Neural progenitor cell (in vitro differentiated cells): Measurements from ENCODE around the gene GNAS. TPM values are rescaled to one million over a fixed set of nuclear protein-coding genes. Genes with fewer than 3 reads are reported as not detected.

Experiments
- DNase-seq: peaks from one replicate; pipeline ENCODE4 v3.0.0-alpha.2; 2016; ENCODE audit warnings: low spot score
- H2AFZ ChIP-seq: fragments of 200-600 bp; sonication (generic); replicated peaks from 2 replicates; pipeline ENCODE4 v1.6.1; 2016; ENCODE audit warnings: antibody characterized with exemption
- H3F3A ChIP-seq: fragments of 200-600 bp; sonication (generic); 2 replicates; pipeline ENCODE4 v1.6.1; 2016; ENCODE audit warnings: antibody characterized with exemption, low read depth
- H3K27ac ChIP-seq: fragments of 200-600 bp; sonication (generic); 2 replicates; pipeline ENCODE4 v1.5.1; 2016; ENCODE audit warnings: mild to moderate bottlenecking
- H3K27me3 ChIP-seq: fragments of 200-600 bp; sonication (generic); 2 replicates; pipeline ENCODE4 v1.6.1; 2016; ENCODE audit warnings: mild to moderate bottlenecking, moderate library complexity
- H3K36me3 ChIP-seq: fragments of 200-600 bp; sonication (generic); 2 replicates; pipeline ENCODE4 v1.5.1; 2016
- H3K4me1 ChIP-seq: fragments of 200-600 bp; sonication (generic); 2 replicates; pipeline ENCODE4 v1.6.1; 2016; ENCODE audit warnings: mixed run types
- H3K4me2 ChIP-seq: fragments of 200-600 bp; sonication (generic); 2 replicates; pipeline ENCODE4 v1.6.1; 2016
- H3K4me3 ChIP-seq: fragments of 200-600 bp; sonication (generic); 2 replicates; pipeline ENCODE4 v1.5.1; 2016
- H3K79me2 ChIP-seq: fragments of 200-600 bp; sonication (generic); 2 replicates; pipeline ENCODE4 v1.6.1; 2016; ENCODE audit warnings: low read depth
- H3K9ac ChIP-seq: fragments of 200-600 bp; sonication (generic); 2 replicates; pipeline ENCODE4 v1.6.1; 2016
- H3K9me3 ChIP-seq: fragments of 200-600 bp; sonication (generic); 2 replicates; pipeline ENCODE4 v1.5.1; 2016; ENCODE audit warnings: low read depth
- H4K20me1 ChIP-seq: fragments of 200-600 bp; sonication (generic); 2 replicates; pipeline ENCODE4 v1.6.1; 2016; ENCODE audit warnings: low read depth
- H3K27ac Mint-ChIP-seq: 3 replicates; pipeline ENCODE4 v1.8.0; 2021; ENCODE audit warnings: mixed read lengths
- H3K27me3 Mint-ChIP-seq: 2 replicates; pipeline ENCODE4 v1.8.0; 2022; ENCODE audit warnings: low read depth, mild to moderate bottlenecking, inconsistent platforms, moderate library complexity, mixed read lengths; ENCODE audit not compliant: insufficient read depth
- H3K36me3 Mint-ChIP-seq: 3 replicates; pipeline ENCODE4 v1.8.0; 2021; ENCODE audit warnings: mixed read lengths
- H3K4me1 Mint-ChIP-seq: 3 replicates; pipeline ENCODE4 v1.8.0; 2021; ENCODE audit warnings: mixed read lengths
- H3K4me3 Mint-ChIP-seq: 3 replicates; pipeline ENCODE4 v1.8.0; 2021; ENCODE audit warnings: mild to moderate bottlenecking, moderate library complexity, mixed read lengths
- H3K9me3 Mint-ChIP-seq: 3 replicates; pipeline ENCODE4 v1.8.0; 2020; ENCODE audit warnings: mixed read lengths
- EZH2 ChIP-seq: fragments of 200-600 bp; sonication (generic); IDR thresholded peaks from 2 replicates; pipeline ENCODE4 v1.6.1; 2017; ENCODE audit warnings: antibody characterized with exemption, mild to moderate bottlenecking, moderate library complexity
- EZH2phosphoT487 ChIP-seq: fragments of 200-600 bp; sonication (generic); IDR thresholded peaks from 2 replicates; pipeline ENCODE4 v1.6.1; 2017; ENCODE audit warnings: antibody characterized with exemption
- total RNA-seq: library from RNA; depleted of rRNA; stranded (reverse); fragments of >200 nt; gene quantifications from 2 replicates; pipeline ENCODE4 v1.2.3, GENCODE V29; 2015; ENCODE audit warnings: low replicate concordance
- TF ChIP-seq, protein P1 (sequence below): fragments of 200-600 bp; sonication (generic); IDR thresholded peaks from 2 replicates; pipeline ENCODE4 v1.5.1; 2017; ENCODE audit warnings: antibody characterized with exemption, mild to moderate bottlenecking

GNAS gene
- total RNA-seq, 1 donor from 2014 or later, result 794 TPM

DNA sequence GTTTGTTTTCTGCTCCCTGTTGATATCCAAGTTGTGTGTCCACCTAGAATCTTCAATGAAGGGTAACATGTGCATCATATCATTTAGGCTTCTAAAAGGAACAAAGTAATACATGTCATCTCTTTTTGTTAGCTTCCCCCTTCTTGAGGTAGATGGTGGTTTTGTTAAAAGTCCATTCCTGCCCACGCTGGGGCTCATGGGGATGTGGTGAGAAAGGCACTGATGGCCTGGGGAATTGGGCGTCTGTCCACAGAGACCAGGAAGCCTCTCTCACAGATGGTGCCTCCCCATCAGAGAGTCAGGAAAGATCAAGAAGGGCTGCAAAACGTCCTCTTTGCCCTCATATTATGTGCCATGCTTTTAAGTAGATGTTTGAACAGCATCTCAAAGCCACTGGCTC is 32.5 kb downstream of the GNAS start:
- peaks cover 5% of the 10 kb centered on the region for H3K9me3 Mint-ChIP-seq
- peaks cover 10% of the 10 kb centered on the region for H3K27me3 Mint-ChIP-seq
- H3K36me3 ChIP-seq, result no peaks in the 10 kb centered on the region
- no peak overlapping the region for H3K27ac Mint-ChIP-seq
- H3K36me3 Mint-ChIP-seq, result peaks cover 2% of the 10 kb centered on the region
- no peak overlapping the region for H3K9ac ChIP-seq
- H3K4me3 ChIP-seq, result no peak overlapping the region
- peaks cover 4% of the 10 kb centered on the region for H3K27me3 ChIP-seq
- peaks cover 23% of the 10 kb centered on the region for H3K79me2 ChIP-seq
- H4K20me1 ChIP-seq, result peaks cover 4% of the 10 kb centered on the region
- H3F3A ChIP-seq, result peaks cover 17% of the 10 kb centered on the region
- no peak overlapping the region for H3K4me2 ChIP-seq
- TF ChIP-seq, protein P1, sequence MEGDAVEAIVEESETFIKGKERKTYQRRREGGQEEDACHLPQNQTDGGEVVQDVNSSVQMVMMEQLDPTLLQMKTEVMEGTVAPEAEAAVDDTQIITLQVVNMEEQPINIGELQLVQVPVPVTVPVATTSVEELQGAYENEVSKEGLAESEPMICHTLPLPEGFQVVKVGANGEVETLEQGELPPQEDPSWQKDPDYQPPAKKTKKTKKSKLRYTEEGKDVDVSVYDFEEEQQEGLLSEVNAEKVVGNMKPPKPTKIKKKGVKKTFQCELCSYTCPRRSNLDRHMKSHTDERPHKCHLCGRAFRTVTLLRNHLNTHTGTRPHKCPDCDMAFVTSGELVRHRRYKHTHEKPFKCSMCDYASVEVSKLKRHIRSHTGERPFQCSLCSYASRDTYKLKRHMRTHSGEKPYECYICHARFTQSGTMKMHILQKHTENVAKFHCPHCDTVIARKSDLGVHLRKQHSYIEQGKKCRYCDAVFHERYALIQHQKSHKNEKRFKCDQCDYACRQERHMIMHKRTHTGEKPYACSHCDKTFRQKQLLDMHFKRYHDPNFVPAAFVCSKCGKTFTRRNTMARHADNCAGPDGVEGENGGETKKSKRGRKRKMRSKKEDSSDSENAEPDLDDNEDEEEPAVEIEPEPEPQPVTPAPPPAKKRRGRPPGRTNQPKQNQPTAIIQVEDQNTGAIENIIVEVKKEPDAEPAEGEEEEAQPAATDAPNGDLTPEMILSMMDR, result no peak
- no peak for TF ChIP-seq EZH2phosphoT487
- TF ChIP-seq EZH2, result no peak
- no peaks in the 10 kb centered on the region for H3K9me3 ChIP-seq
- no peak for DNase-seq
- no peak overlapping the region for H3K4me3 Mint-ChIP-seq
- peaks cover 22% of the 10 kb centered on the region for H3K4me1 Mint-ChIP-seq
- H2AFZ ChIP-seq, result no peak overlapping the region
- no peak overlapping the region for H3K27ac ChIP-seq
- H3K4me1 ChIP-seq, result peaks cover 29% of the 10 kb centered on the region

DNA sequence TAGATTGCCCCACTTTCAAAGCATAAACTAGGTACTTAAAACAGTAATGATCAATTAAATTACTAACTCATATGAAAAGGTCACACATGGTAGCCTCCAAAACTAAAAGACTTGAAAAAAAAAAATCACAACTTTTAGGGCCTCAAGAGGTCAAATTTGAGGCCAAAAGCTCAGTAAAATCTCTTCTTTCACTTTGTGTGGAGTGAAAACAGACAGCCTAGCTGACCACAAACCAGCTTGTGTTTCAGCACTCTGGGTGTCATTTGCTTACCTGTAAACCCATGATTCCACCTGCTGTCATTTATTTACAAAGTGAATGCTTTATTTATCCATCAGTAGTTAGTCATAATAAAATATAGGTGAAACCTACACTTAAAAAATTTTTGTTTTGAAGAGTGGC is 34.0 kb downstream of the GNAS start:
- H3K9me3 Mint-ChIP-seq, result peaks cover 5% of the 10 kb centered on the region
- no peak for DNase-seq
- no peak overlapping the region for H3K27ac ChIP-seq
- H3F3A ChIP-seq, result peaks cover 21% of the 10 kb centered on the region
- H3K27ac Mint-ChIP-seq, result no peak overlapping the region
- no peaks in the 10 kb centered on the region for H3K36me3 ChIP-seq
- peaks cover 3% of the 10 kb centered on the region for H3K27me3 ChIP-seq
- peaks cover 14% of the 10 kb centered on the region for H3K4me1 Mint-ChIP-seq
- H3K36me3 Mint-ChIP-seq, result peaks cover 2% of the 10 kb centered on the region
- peaks cover 30% of the 10 kb centered on the region for H3K79me2 ChIP-seq
- peaks cover 4% of the 10 kb centered on the region for H4K20me1 ChIP-seq
- TF ChIP-seq, protein P1, result no peak
- no peak for TF ChIP-seq EZH2
- no peak for TF ChIP-seq EZH2phosphoT487
- H3K27me3 Mint-ChIP-seq, result peaks cover 7% of the 10 kb centered on the region
- no peak overlapping the region for H2AFZ ChIP-seq
- no peak overlapping the region for H3K9ac ChIP-seq
- no peak overlapping the region for H3K4me2 ChIP-seq
- H3K4me3 ChIP-seq, result no peak overlapping the region
- H3K4me3 Mint-ChIP-seq, result no peak overlapping the region
- H3K4me1 ChIP-seq, result peaks cover 22% of the 10 kb centered on the region
- no peaks in the 10 kb centered on the region for H3K9me3 ChIP-seq

DNA sequence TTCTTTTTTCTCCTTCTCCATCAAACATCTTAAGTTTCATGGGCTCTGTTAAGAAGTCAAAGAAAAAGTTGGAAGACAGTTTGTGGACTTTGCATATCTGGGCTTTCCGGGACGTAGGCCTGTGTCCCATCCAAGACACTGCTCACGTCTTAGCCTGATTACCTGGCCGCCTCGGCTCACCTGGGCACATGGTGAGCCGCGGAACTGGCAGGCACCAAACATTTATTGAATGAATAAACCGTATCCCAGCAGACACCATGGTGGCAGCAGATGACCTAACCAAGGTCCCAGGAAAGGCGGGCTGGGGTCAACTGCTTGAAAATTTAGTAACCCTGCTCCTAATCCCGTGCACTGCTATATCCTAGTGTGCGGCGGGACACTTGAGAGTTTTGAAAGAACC is 35.6 kb downstream of the GNAS start:
- Histone ChIP-seq H3K4me3 (peak overlapping the region; percentile 99), H3K4me2 (peak overlapping the region; percentile 90), H3K27ac (no peak overlapping the region), H4K20me1 (peaks cover 11% of the 10 kb centered on the region), H3K79me2 (peaks cover 43% of the 10 kb centered on the region), H3K4me1 (peaks cover 15% of the 10 kb centered on the region), H3K9me3 (no peaks in the 10 kb centered on the region), H3K9ac (peak overlapping the region; percentile 73), H3K27me3 (peaks cover 3% of the 10 kb centered on the region), H2AFZ (peak overlapping the region; percentile 77), H3F3A (peaks cover 23% of the 10 kb centered on the region), H3K36me3 (no peaks in the 10 kb centered on the region)
- no peak for DNase-seq
- peaks cover 9% of the 10 kb centered on the region for H3K4me1 Mint-ChIP-seq
- H3K36me3 Mint-ChIP-seq, result peaks cover 2% of the 10 kb centered on the region
- peaks cover 12% of the 10 kb centered on the region for H3K27me3 Mint-ChIP-seq
- TF ChIP-seq EZH2phosphoT487, result no peak
- TF ChIP-seq EZH2, result no peak
- TF ChIP-seq, protein P1, result no peak
- H3K9me3 Mint-ChIP-seq, result peaks cover 5% of the 10 kb centered on the region
- peak overlapping the region; percentile 86 for H3K4me3 Mint-ChIP-seq
- H3K27ac Mint-ChIP-seq, result peak overlapping the region; percentile 53
